GM23338 (cell line): Measurements from ENCODE around the gene IFITM5.
"Not testable (repeated sequence)": the region's sequence is repeated elsewhere in the genome, so short reads cannot be mapped to it uniquely, and the experiment has no call there.

Source experiments
- CREB1 ChIP-seq: fragments of 250-450 bp; sonication (Bioruptor Pico); IDR thresholded peaks from 2 replicates; pipeline ENCODE4 v1.5.0; 2020; ENCODE audit warnings: low read depth, mild to moderate bottlenecking, moderate library complexity
- EZH2 ChIP-seq: fragments of 200-600 bp; sonication (generic); IDR thresholded peaks from one replicate; pipeline ENCODE4 v1.8.0; 2017; ENCODE audit warnings: antibody characterized with exemption, mild to moderate bottlenecking, low read depth; ENCODE audit not compliant: unreplicated experiment
- EZH2phosphoT487 ChIP-seq: fragments of 200-600 bp; sonication (generic); IDR thresholded peaks from one replicate; pipeline ENCODE4 v1.8.1; 2018; ENCODE audit warnings: antibody characterized with exemption; ENCODE audit not compliant: unreplicated experiment
- JUNB ChIP-seq: IDR thresholded peaks from one replicate; pipeline ENCODE4 v1.6.1; 2016; ENCODE audit warnings: antibody characterized with exemption; ENCODE audit not compliant: unreplicated experiment
- NANOG ChIP-seq: IDR thresholded peaks from 2 replicates; pipeline ENCODE4 v1.6.1; 2016; ENCODE audit warnings: antibody characterized with exemption, borderline replicate concordance
- POLR2AphosphoS5 ChIP-seq: IDR thresholded peaks from 2 replicates; pipeline ENCODE4 v1.6.1; 2016; ENCODE audit warnings: antibody characterized with exemption, low read depth
- STAT1 ChIP-seq: IDR thresholded peaks from one replicate; pipeline ENCODE4 v1.6.1; 2016; ENCODE audit warnings: antibody characterized with exemption; ENCODE audit not compliant: unreplicated experiment
- ZNF114 ChIP-seq: fragments of 250-450 bp; sonication (Bioruptor Pico); IDR thresholded peaks from 2 replicates; pipeline ENCODE4 v1.5.0; 2020; ENCODE audit warnings: mild to moderate bottlenecking, moderate library complexity
- ZNF331 ChIP-seq: fragments of 250-450 bp; sonication (Bioruptor Pico); IDR thresholded peaks from 2 replicates; pipeline ENCODE4 v1.5.0; 2020; ENCODE audit warnings: low read depth, mild to moderate bottlenecking, moderate library complexity
- TF ChIP-seq, protein P1 (sequence below), 2 experiments: fragments of 200-600 bp in 1 of 2; sonication (generic) in 1 of 2; conservative IDR thresholded peaks; 2 replicates each; pipeline versions ENCODE4 v1.5.1 to v1.6.1; 2016 to 2017; ENCODE audit warnings: antibody characterized with exemption in 2 of 2, low read depth in 2 of 2, mild to moderate bottlenecking in 2 of 2, moderate library complexity in 1 of 2
- TF ChIP-seq, protein P2 (sequence below): fragments of 250-450 bp; sonication (Bioruptor Pico); IDR thresholded peaks from 2 replicates; pipeline ENCODE4 v1.5.0; 2020; ENCODE audit warnings: mild to moderate bottlenecking, moderate library complexity
- TF ChIP-seq, protein P3 (sequence below): IDR thresholded peaks from one replicate; pipeline ENCODE4 v1.6.1; 2018; ENCODE audit warnings: antibody characterized with exemption; ENCODE audit not compliant: unreplicated experiment
- TF ChIP-seq, protein P4 (sequence below): IDR thresholded peaks from 2 replicates; pipeline ENCODE4 v1.6.1; 2016; ENCODE audit warnings: antibody characterized with exemption

DNA sequence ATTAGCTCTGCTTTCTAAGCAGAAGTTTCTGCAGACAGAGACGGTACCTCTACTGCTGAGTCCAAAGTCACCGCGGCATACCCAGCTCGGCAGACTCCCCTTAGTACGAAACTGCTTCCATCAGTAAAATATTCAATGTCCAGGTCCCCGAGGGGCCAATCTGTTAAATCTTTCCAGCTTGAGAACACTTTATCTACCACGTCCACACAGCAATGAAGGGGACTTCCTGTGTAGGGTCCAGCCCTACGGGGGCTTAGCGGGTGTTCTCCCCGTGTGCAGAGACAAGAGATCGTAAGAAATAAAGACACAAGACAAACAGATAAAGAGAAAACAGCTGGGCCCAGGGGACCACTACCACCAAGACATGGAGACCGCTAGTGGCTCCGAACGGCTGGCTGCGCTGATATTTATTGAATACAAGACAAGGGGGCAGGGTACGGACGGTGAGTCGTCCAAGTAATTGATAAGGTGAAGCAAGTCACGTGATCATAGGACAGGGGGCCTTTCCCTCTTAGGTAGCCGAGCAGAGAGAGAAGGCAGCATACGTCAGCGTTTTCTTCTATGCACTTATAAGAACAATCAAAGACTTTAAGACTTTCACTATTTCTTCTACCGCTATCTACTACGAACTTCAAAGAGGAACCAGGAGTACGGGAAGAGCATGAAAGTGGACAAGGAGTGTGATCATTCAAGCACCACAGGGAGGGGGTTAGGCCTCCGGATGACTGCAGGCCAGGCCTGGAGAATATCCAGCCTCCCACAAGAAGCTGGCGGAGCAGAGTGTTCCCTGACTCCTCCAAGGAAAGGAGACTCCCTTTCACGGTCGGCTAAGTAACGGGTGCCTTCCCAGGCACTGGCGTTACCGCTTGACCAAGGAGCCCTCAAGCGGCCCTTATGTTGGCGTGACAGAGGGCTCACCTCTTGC, 25.5 kb upstream of the IFITM5 start:
- TF ChIP-seq, protein P1, sequence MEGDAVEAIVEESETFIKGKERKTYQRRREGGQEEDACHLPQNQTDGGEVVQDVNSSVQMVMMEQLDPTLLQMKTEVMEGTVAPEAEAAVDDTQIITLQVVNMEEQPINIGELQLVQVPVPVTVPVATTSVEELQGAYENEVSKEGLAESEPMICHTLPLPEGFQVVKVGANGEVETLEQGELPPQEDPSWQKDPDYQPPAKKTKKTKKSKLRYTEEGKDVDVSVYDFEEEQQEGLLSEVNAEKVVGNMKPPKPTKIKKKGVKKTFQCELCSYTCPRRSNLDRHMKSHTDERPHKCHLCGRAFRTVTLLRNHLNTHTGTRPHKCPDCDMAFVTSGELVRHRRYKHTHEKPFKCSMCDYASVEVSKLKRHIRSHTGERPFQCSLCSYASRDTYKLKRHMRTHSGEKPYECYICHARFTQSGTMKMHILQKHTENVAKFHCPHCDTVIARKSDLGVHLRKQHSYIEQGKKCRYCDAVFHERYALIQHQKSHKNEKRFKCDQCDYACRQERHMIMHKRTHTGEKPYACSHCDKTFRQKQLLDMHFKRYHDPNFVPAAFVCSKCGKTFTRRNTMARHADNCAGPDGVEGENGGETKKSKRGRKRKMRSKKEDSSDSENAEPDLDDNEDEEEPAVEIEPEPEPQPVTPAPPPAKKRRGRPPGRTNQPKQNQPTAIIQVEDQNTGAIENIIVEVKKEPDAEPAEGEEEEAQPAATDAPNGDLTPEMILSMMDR (conservative IDR thresholded peaks at IDR 0.05; ENCODE audit: low read depth in 2 of 2) = not testable (repeated sequence)
- not testable (repeated sequence) for TF ChIP-seq CREB1 (CRISPR knock-in tag); EZH2; NANOG; POLR2AphosphoS5; ZNF331; EZH2phosphoT487; JUNB; STAT1; ZNF114 (CRISPR knock-in tag)
- TF ChIP-seq, protein P2, sequence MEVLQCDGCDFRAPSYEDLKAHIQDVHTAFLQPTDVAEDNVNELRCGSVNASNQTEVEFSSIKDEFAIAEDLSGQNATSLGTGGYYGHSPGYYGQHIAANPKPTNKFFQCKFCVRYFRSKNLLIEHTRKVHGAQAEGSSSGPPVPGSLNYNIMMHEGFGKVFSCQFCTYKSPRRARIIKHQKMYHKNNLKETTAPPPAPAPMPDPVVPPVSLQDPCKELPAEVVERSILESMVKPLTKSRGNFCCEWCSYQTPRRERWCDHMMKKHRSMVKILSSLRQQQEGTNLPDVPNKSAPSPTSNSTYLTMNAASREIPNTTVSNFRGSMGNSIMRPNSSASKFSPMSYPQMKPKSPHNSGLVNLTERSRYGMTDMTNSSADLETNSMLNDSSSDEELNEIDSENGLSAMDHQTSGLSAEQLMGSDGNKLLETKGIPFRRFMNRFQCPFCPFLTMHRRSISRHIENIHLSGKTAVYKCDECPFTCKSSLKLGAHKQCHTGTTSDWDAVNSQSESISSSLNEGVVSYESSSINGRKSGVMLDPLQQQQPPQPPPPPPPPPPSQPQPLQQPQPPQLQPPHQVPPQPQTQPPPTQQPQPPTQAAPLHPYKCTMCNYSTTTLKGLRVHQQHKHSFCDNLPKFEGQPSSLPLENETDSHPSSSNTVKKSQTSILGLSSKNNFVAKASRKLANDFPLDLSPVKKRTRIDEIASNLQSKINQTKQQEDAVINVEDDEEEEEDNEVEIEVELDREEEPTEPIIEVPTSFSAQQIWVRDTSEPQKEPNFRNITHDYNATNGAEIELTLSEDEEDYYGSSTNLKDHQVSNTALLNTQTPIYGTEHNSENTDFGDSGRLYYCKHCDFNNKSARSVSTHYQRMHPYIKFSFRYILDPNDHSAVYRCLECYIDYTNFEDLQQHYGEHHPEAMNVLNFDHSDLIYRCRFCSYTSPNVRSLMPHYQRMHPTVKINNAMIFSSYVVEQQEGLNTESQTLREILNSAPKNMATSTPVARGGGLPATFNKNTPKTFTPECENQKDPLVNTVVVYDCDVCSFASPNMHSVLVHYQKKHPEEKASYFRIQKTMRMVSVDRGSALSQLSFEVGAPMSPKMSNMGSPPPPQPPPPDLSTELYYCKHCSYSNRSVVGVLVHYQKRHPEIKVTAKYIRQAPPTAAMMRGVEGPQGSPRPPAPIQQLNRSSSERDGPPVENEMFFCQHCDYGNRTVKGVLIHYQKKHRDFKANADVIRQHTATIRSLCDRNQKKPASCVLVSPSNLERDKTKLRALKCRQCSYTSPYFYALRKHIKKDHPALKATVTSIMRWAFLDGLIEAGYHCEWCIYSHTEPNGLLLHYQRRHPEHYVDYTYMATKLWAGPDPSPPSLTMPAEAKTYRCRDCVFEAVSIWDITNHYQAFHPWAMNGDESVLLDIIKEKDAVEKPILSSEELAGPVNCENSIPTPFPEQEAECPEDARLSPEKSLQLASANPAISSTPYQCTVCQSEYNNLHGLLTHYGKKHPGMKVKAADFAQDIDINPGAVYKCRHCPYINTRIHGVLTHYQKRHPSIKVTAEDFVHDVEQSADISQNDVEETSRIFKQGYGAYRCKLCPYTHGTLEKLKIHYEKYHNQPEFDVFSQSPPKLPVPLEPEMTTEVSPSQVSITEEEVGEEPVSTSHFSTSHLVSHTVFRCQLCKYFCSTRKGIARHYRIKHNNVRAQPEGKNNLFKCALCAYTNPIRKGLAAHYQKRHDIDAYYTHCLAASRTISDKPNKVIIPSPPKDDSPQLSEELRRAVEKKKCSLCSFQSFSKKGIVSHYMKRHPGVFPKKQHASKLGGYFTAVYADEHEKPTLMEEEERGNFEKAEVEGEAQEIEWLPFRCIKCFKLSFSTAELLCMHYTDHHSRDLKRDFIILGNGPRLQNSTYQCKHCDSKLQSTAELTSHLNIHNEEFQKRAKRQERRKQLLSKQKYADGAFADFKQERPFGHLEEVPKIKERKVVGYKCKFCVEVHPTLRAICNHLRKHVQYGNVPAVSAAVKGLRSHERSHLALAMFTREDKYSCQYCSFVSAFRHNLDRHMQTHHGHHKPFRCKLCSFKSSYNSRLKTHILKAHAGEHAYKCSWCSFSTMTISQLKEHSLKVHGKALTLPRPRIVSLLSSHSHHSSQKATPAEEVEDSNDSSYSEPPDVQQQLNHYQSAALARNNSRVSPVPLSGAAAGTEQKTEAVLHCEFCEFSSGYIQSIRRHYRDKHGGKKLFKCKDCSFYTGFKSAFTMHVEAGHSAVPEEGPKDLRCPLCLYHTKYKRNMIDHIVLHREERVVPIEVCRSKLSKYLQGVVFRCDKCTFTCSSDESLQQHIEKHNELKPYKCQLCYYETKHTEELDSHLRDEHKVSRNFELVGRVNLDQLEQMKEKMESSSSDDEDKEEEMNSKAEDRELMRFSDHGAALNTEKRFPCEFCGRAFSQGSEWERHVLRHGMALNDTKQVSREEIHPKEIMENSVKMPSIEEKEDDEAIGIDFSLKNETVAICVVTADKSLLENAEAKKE (CRISPR knock-in tag) = not testable (repeated sequence)
- TF ChIP-seq, protein P3, sequence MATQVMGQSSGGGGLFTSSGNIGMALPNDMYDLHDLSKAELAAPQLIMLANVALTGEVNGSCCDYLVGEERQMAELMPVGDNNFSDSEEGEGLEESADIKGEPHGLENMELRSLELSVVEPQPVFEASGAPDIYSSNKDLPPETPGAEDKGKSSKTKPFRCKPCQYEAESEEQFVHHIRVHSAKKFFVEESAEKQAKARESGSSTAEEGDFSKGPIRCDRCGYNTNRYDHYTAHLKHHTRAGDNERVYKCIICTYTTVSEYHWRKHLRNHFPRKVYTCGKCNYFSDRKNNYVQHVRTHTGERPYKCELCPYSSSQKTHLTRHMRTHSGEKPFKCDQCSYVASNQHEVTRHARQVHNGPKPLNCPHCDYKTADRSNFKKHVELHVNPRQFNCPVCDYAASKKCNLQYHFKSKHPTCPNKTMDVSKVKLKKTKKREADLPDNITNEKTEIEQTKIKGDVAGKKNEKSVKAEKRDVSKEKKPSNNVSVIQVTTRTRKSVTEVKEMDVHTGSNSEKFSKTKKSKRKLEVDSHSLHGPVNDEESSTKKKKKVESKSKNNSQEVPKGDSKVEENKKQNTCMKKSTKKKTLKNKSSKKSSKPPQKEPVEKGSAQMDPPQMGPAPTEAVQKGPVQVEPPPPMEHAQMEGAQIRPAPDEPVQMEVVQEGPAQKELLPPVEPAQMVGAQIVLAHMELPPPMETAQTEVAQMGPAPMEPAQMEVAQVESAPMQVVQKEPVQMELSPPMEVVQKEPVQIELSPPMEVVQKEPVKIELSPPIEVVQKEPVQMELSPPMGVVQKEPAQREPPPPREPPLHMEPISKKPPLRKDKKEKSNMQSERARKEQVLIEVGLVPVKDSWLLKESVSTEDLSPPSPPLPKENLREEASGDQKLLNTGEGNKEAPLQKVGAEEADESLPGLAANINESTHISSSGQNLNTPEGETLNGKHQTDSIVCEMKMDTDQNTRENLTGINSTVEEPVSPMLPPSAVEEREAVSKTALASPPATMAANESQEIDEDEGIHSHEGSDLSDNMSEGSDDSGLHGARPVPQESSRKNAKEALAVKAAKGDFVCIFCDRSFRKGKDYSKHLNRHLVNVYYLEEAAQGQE = not testable (repeated sequence)
- TF ChIP-seq, protein P4, sequence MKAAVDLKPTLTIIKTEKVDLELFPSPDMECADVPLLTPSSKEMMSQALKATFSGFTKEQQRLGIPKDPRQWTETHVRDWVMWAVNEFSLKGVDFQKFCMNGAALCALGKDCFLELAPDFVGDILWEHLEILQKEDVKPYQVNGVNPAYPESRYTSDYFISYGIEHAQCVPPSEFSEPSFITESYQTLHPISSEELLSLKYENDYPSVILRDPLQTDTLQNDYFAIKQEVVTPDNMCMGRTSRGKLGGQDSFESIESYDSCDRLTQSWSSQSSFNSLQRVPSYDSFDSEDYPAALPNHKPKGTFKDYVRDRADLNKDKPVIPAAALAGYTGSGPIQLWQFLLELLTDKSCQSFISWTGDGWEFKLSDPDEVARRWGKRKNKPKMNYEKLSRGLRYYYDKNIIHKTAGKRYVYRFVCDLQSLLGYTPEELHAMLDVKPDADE = not testable (repeated sequence)
